GM12892 (cell line): ENCODE data around the gene ESRRB.

Source experiments
- POLR2A ChIP-seq: IDR thresholded peaks from 2 replicates; pipeline ENCODE4 v1.6.1; 2011; ENCODE audit warnings: low read depth, low read length, control low read depth
- POLR2AphosphoS5 ChIP-seq: IDR thresholded peaks from 2 replicates; pipeline ENCODE4 v1.6.1; 2011; ENCODE audit warnings: low read depth, low read length, control low read depth
- TAF1 ChIP-seq: IDR thresholded peaks from 2 replicates; pipeline ENCODE4 v1.6.1; 2011; ENCODE audit warnings: low read depth, mild to moderate bottlenecking, control low read depth, low read length, borderline replicate concordance

- TF ChIP-seq POLR2AphosphoS5 (no peak), TAF1 (no peak), POLR2A (no peak)
Measured at GRCh38 chr14:76486251-76486743, 110.4 kb downstream of the ESRRB start.
